ENCODE results near the gene SMYD1. TPM values are rescaled to one million over a fixed set of nuclear protein-coding genes. Genes with fewer than 3 reads are reported as not detected.
"Not testable (repeated sequence)": the region's sequence is repeated elsewhere in the genome, so short reads cannot be mapped to it uniquely, and the experiment has no call there.

The SMYD1 gene
- total RNA-seq, 1 donor from 2014 or later: not detected

DNA sequence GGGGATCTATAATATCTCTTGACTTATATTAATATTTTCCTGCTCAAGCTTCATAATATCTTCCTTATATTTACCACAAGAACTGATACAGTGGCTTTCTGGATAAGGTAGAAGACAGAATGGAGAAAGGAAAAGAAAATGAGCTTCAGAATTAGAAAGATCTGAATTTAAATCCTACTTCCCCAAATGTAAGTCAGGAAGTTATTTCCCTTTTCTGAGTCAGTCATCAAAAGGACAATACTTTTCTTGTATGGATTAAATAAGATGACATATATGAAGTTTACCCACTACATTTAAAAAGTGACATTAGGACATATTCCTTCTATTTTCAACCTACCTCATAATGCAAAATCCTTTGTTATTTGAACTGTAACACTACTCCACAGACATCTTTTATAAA lies 31.0 kb upstream of the SMYD1 start:
- DNase-seq (ENCODE audit: low spot score): no peak
- H3K4me1 Mint-ChIP-seq (ENCODE audit: low read depth): peaks cover 35% of the 10 kb centered on the region
- H3K36me3 Mint-ChIP-seq (ENCODE audit: low read depth): peaks cover 19% of the 10 kb centered on the region
- H3K27me3 Mint-ChIP-seq (ENCODE audit: low read depth): no peaks in the 10 kb centered on the region
- no peak overlapping the region for H3K27ac Mint-ChIP-seq (ENCODE audit: unreplicated experiment)
- H3K4me3 Mint-ChIP-seq (ENCODE audit: unreplicated experiment): no peak overlapping the region
- peaks cover 3% of the 10 kb centered on the region for H3K9me3 Mint-ChIP-seq (ENCODE audit: low read depth)
- TF ChIP-seq, protein P1, sequence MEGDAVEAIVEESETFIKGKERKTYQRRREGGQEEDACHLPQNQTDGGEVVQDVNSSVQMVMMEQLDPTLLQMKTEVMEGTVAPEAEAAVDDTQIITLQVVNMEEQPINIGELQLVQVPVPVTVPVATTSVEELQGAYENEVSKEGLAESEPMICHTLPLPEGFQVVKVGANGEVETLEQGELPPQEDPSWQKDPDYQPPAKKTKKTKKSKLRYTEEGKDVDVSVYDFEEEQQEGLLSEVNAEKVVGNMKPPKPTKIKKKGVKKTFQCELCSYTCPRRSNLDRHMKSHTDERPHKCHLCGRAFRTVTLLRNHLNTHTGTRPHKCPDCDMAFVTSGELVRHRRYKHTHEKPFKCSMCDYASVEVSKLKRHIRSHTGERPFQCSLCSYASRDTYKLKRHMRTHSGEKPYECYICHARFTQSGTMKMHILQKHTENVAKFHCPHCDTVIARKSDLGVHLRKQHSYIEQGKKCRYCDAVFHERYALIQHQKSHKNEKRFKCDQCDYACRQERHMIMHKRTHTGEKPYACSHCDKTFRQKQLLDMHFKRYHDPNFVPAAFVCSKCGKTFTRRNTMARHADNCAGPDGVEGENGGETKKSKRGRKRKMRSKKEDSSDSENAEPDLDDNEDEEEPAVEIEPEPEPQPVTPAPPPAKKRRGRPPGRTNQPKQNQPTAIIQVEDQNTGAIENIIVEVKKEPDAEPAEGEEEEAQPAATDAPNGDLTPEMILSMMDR (IDR thresholded peaks at IDR 0.05): no peak

GRCh38 chr2:88038263-88039105 lies 29.1 kb upstream of the SMYD1 start:
- peaks cover 3% of the 10 kb centered on the region for H3K9me3 Mint-ChIP-seq (ENCODE audit: low read depth)
- no peaks in the 10 kb centered on the region for H3K27me3 Mint-ChIP-seq (ENCODE audit: low read depth)
- H3K4me1 Mint-ChIP-seq (ENCODE audit: low read depth): peaks cover 50% of the 10 kb centered on the region
- TF ChIP-seq, protein P1 (IDR thresholded peaks at IDR 0.05): peak; percentile 14
- DNase-seq (ENCODE audit: low spot score): no peak
- no peak overlapping the region for H3K4me3 Mint-ChIP-seq (ENCODE audit: unreplicated experiment)
- peaks cover 13% of the 10 kb centered on the region for H3K36me3 Mint-ChIP-seq (ENCODE audit: low read depth)
- H3K27ac Mint-ChIP-seq (ENCODE audit: unreplicated experiment): peak overlapping the region; percentile 95

GRCh38 chr2:88042476-88042875 lies 25.1 kb upstream of the SMYD1 start:
- H3K36me3 Mint-ChIP-seq (ENCODE audit: low read depth): peaks cover 3% of the 10 kb centered on the region
- DNase-seq (ENCODE audit: low spot score): no peak
- peak overlapping the region; percentile 65 for H3K27ac Mint-ChIP-seq (ENCODE audit: unreplicated experiment)
- H3K4me1 Mint-ChIP-seq (ENCODE audit: low read depth): peaks cover 49% of the 10 kb centered on the region
- no peaks in the 10 kb centered on the region for H3K27me3 Mint-ChIP-seq (ENCODE audit: low read depth)
- TF ChIP-seq, protein P1 (IDR thresholded peaks at IDR 0.05): no peak
- H3K9me3 Mint-ChIP-seq (ENCODE audit: low read depth): no peaks in the 10 kb centered on the region
- no peak overlapping the region for H3K4me3 Mint-ChIP-seq (ENCODE audit: unreplicated experiment)

GRCh38 chr2:88045561-88045960 lies 22.1 kb upstream of the SMYD1 start:
- not testable (repeated sequence) for H3K27ac Mint-ChIP-seq (ENCODE audit: unreplicated experiment); H3K4me3 Mint-ChIP-seq (ENCODE audit: unreplicated experiment); H3K9me3 Mint-ChIP-seq (ENCODE audit: low read depth); H3K27me3 Mint-ChIP-seq (ENCODE audit: low read depth); DNase-seq (ENCODE audit: low spot score); H3K36me3 Mint-ChIP-seq (ENCODE audit: low read depth)
- peaks cover 34% of the 10 kb centered on the region for H3K4me1 Mint-ChIP-seq (ENCODE audit: low read depth)

GRCh38 chr2:88048541-88048940 lies 19.1 kb upstream of the SMYD1 start:
- no peaks in the 10 kb centered on the region for H3K9me3 Mint-ChIP-seq (ENCODE audit: low read depth)
- no peak for DNase-seq (ENCODE audit: low spot score)

More at GRCh38 chr2:88048541-88048940, 19.1 kb upstream of the SMYD1 start:
- Mint-ChIP-seq H3K4me3 (ENCODE audit: unreplicated experiment) (no peak overlapping the region), H3K27me3 (ENCODE audit: low read depth) (no peaks in the 10 kb centered on the region), H3K36me3 (ENCODE audit: low read depth) (peaks cover 3% of the 10 kb centered on the region), H3K4me1 (ENCODE audit: low read depth) (peaks cover 20% of the 10 kb centered on the region), H3K27ac (ENCODE audit: unreplicated experiment) (no peak overlapping the region)
- TF ChIP-seq, protein P1 (IDR thresholded peaks at IDR 0.05): no peak

Data from chondrocyte (in vitro differentiated cells).